A673 (cell line): Measurements from ENCODE around the gene PAQR7.

Source experiments
- CTCF ChIP-seq: fragments of 300-800, 200-600 bp; sonication (generic); conservative IDR thresholded peaks from 2 replicates; pipeline ENCODE4 v1.5.1; 2017; ENCODE audit warnings: low read depth, mild to moderate bottlenecking, antibody characterized with exemption, low read length, moderate library complexity, mixed read lengths
- EZH2 ChIP-seq: fragments of 200-600 bp; sonication (generic); IDR thresholded peaks from 2 replicates; pipeline ENCODE4 v1.6.1; 2017; ENCODE audit warnings: borderline replicate concordance, low read depth, mild to moderate bottlenecking, mixed read lengths, antibody characterized with exemption, low read length; ENCODE audit not compliant: poor library complexity, severe bottlenecking

DNA sequence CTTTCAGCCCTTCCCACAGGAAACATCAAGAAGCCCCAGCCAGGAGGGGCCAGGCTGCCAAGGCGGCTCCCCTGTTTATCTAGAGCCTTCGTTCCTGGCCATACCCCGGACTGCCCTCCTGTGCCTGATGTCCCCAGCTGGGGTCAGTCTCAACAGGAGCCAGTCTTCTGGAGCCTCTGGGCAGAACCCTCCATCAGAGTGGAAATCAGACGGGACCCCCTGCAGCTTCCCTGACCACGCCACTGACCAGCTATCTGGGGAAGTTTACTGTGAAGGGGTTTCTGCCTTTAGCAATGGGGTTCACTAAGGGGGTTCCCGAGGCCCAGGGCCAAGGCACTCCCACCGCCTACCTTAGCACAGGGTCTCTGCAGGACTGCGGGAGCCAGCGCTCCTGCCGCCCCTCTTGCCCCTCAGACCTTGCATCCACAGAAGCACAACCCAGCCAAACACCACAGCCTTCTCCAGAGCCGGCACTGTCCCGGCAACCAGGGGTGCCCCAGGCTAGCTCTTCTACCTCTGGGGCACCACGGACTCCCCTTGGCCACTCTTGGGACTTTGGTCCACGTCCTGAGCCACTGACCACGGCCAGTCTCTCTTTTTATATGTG, 59.3 kb downstream of the PAQR7 start:
- TF ChIP-seq EZH2 = no peak
- no peak for TF ChIP-seq CTCF
